Mucosa of descending colon (tissue), 3 donors: ENCODE measurements around the gene CADM2. TPM values are rescaled to one million over a fixed set of nuclear protein-coding genes. Genes with fewer than 3 reads are reported as not detected.

ENCODE experiments used
- ATAC-seq: fragments of 200-7000 bp; cut with Tn5 transposase; one replicate; pipeline ENCODE4 v1.9.1; 2020; ENCODE audit warnings: mild to moderate bottlenecking, moderate library complexity
- DNase-seq, 3 donors: peaks; one replicate each; pipeline ENCODE4 v3.0.0-alpha.2; 2020
- H3K36me3 ChIP-seq: fragments of 200-600 bp; one replicate; pipeline ENCODE4 v1.8.0; 2021; ENCODE audit warnings: low read depth, mild to moderate bottlenecking
- H3K4me1 ChIP-seq: fragments of 200-600 bp; one replicate; pipeline ENCODE4 v1.8.0; 2021; ENCODE audit warnings: low read depth, mild to moderate bottlenecking
- H3K4me3 ChIP-seq: fragments of 200-600 bp; one replicate; pipeline ENCODE4 v1.8.0; 2021; ENCODE audit warnings: mild to moderate bottlenecking
- H3K9me3 ChIP-seq: fragments of 200-600 bp; one replicate; pipeline ENCODE4 v1.8.0; 2021; ENCODE audit warnings: mild to moderate bottlenecking
- CTCF ChIP-seq: fragments of 200-600 bp; IDR thresholded peaks from one replicate; pipeline ENCODE4 v1.8.0; 2022; ENCODE audit warnings: antibody characterized with exemption, mild to moderate bottlenecking
- intact Hi-C, 2 donors: fragments of 100-400 bp; cut with DNase I in 1 of 2; cut with micrococcal nuclease in 1 of 2; formaldehyde crosslinking; loops; one replicate each; pipeline versions ENCODE4 v1.11.0 to v1.11.1; 2022; cut with DNase I, micrococcal nuclease
- total RNA-seq, 3 donors: library from RNA; stranded (reverse); fragmentation: NEBNext Ultra II Directional in 2 of 3; extraction: Animal tissue kit (Norgen Biotek cat#: 25700) in 2 of 3; gene quantifications; one replicate each; pipeline versions ENCODE4 v1.2.1 to v1.2.4, GENCODE V29; 2021 to 2023
- donor health status: DM: no; HTN: no; CAD: no; lungs with moderate emphysema.
- donor health status: DM: no; HTN: no; CAD: no.
- donor health status: DM: no; HTN: yes; CAD: no.

CADM2 gene
- total RNA-seq, 3 donors from 2014 or later: 0.67 to 12.8 (median 1.2) TPM

- no peaks in the 10 kb centered on the region for H3K36me3 ChIP-seq
Measured at GRCh38 chr3:85427467-85427866, 468.7 kb downstream of the CADM2 start.

GRCh38 chr3:85432081-85432480 lies 473.3 kb downstream of the CADM2 start:
- ATAC-seq (no peak), DNase-seq (no peak)
- H3K4me1 ChIP-seq: no peaks in the 10 kb centered on the region
- TF ChIP-seq CTCF: no peak
- H3K36me3 ChIP-seq: no peaks in the 10 kb centered on the region
- intact Hi-C loops: no loop called here
- H3K9me3 ChIP-seq: no peaks in the 10 kb centered on the region
- no peak overlapping the region for H3K4me3 ChIP-seq

More at GRCh38 chr3:85427467-85427866, 468.7 kb downstream of the CADM2 start:
- intact Hi-C loops: no loop called here
- ATAC-seq (no peak), DNase-seq (no peak)
- TF ChIP-seq CTCF: no peak
- Histone ChIP-seq H3K9me3 (no peaks in the 10 kb centered on the region), H3K4me3 (no peak overlapping the region), H3K4me1 (no peaks in the 10 kb centered on the region)

GRCh38 chr3:85433319-85433718 lies 474.5 kb downstream of the CADM2 start:
- TF ChIP-seq CTCF: no peak
- Histone ChIP-seq H3K9me3 (no peaks in the 10 kb centered on the region), H3K4me1 (no peaks in the 10 kb centered on the region), H3K4me3 (no peak overlapping the region), H3K36me3 (no peaks in the 10 kb centered on the region)
- intact Hi-C loops: no loop called here
- DNase-seq (no peak), ATAC-seq (no peak)

GRCh38 chr3:85455561-85456200 lies 496.9 kb downstream of the CADM2 start:
- DNase-seq (no peak), ATAC-seq (no peak)
- intact Hi-C loops: no loop called here
- TF ChIP-seq CTCF: no peak
- no peaks in the 10 kb centered on the region for H3K36me3 ChIP-seq
- no peak overlapping the region for H3K4me3 ChIP-seq
- no peaks in the 10 kb centered on the region for H3K9me3 ChIP-seq
- H3K4me1 ChIP-seq: no peaks in the 10 kb centered on the region

- H3K4me3 ChIP-seq: no peak overlapping the region
- no peak for TF ChIP-seq CTCF
- H3K9me3 ChIP-seq: no peaks in the 10 kb centered on the region
- H3K36me3 ChIP-seq: no peaks in the 10 kb centered on the region
- DNase-seq (no peak), ATAC-seq (no peak)
- intact Hi-C loops: no loop called here
- H3K4me1 ChIP-seq: no peaks in the 10 kb centered on the region
Measured at GRCh38 chr3:85474241-85474640, 515.5 kb downstream of the CADM2 start.

GRCh38 chr3:85475346-85475745 lies 516.6 kb downstream of the CADM2 start:
- no peak for ATAC-seq
- TF ChIP-seq CTCF: no peak
- intact Hi-C loops: no loop called here
- no peak for DNase-seq
- H3K4me1 ChIP-seq: no peaks in the 10 kb centered on the region
- H3K4me3 ChIP-seq: no peak overlapping the region
- H3K9me3 ChIP-seq: no peaks in the 10 kb centered on the region
- no peaks in the 10 kb centered on the region for H3K36me3 ChIP-seq
